GM21381 (cell line): ENCODE measurements around the gene TMTC2.

Experiments used
- ATAC-seq: cut with Tn5 transposase; IDR thresholded peaks from one replicate; pipeline ENCODE4 v1.9.1; 2021; ENCODE audit warnings: mild to moderate bottlenecking, moderate library complexity; ENCODE audit not compliant: unreplicated experiment

TMTC2 gene

GRCh38 chr12:83168751-83169150, 482.0 kb downstream of the TMTC2 start:
- ATAC-seq, result no peak

- ATAC-seq, result no peak
Observed at GRCh38 chr12:83172441-83172840, 485.7 kb downstream of the TMTC2 start.

GRCh38 chr12:83172866-83173649, 486.4 kb downstream of the TMTC2 start:
- no peak for ATAC-seq

GRCh38 chr12:83179999-83180398, 493.3 kb downstream of the TMTC2 start:
- no peak for ATAC-seq

GRCh38 chr12:83181074-83181473, 494.4 kb downstream of the TMTC2 start:
- ATAC-seq, result no peak

GRCh38 chr12:83183132-83183531, 496.4 kb downstream of the TMTC2 start:
- no peak for ATAC-seq
